Muscle of leg (tissue), 11 donors: ENCODE measurements around the gene SHLD2. TPM values are rescaled to one million over a fixed set of nuclear protein-coding genes. Genes with fewer than 3 reads are reported as not detected.
"Not testable (repeated sequence)": the region's sequence is repeated elsewhere in the genome, so short reads cannot be mapped to it uniquely, and the experiment has no call there.

Experiments used
- DNase-seq: peaks from one replicate; pipeline ENCODE4 v3.0.0; 2013
- H3K27ac ChIP-seq: one replicate; pipeline ENCODE4 v1.5.1; 2013; ENCODE audit warnings: mild to moderate bottlenecking, low read length, control low read depth
- H3K27me3 ChIP-seq: one replicate; pipeline ENCODE4 v1.6.1; 2013; ENCODE audit warnings: low read length; ENCODE audit not compliant: control insufficient read depth, insufficient read depth
- H3K36me3 ChIP-seq: one replicate; pipeline ENCODE4 v1.6.1; 2013; ENCODE audit warnings: low read length; ENCODE audit not compliant: control insufficient read depth, insufficient read depth
- H3K4me1 ChIP-seq: one replicate; pipeline ENCODE4 v1.6.1; 2013; ENCODE audit warnings: low read length; ENCODE audit not compliant: control insufficient read depth, insufficient read depth
- H3K4me3 ChIP-seq: one replicate; pipeline ENCODE4 v1.5.1; 2013; ENCODE audit warnings: low read length, control low read depth
- H3K9me3 ChIP-seq: replicated peaks from 2 replicates; pipeline ENCODE4 v1.6.1; 2013; ENCODE audit warnings: low read depth, low read length; ENCODE audit not compliant: control insufficient read depth
- WGBS: methylation state at CpG from one replicate; pipeline ENCODE4 v1.1.5; 2013; ENCODE audit warnings: missing lambda C conversion rate; ENCODE audit not compliant: insufficient coverage; 5-methylcytosine and 5-hydroxymethylcytosine counted together
- polyA plus RNA-seq, 8 donors: library from polyadenylated mRNA; unstranded; fragments of 120-200 nt; gene quantifications; one replicate each; pipeline versions ENCODE4 v1.2.1 to v1.2.3, GENCODE V29; 2013; ENCODE audit warnings: inconsistent platforms in 1 of 8, low replicate concordance in 1 of 8; ENCODE audit not compliant: insufficient read length in 8 of 8, insufficient read depth in 1 of 8
- total RNA-seq: library from RNA; stranded (reverse); fragments of 120-200 nt; gene quantifications from one replicate; pipeline ENCODE4 v1.2.4, GENCODE V29; 2013

SHLD2 gene
- total and polyA plus RNA-seq, 9 donors = 17.0 to 30.9 (median 22.1) TPM

GRCh38 chr10:87169857-87170256, 74.9 kb downstream of the SHLD2 start:
- not testable (repeated sequence) for H3K4me1 ChIP-seq, H3K9me3 ChIP-seq, H3K27ac ChIP-seq, H3K36me3 ChIP-seq, DNase-seq, H3K4me3 ChIP-seq, H3K27me3 ChIP-seq
- WGBS = 84% methylated on average over 3 of the region's 4 CpGs

- not testable (repeated sequence) for H3K4me1 ChIP-seq, DNase-seq, H3K27ac ChIP-seq, H3K4me3 ChIP-seq, H3K9me3 ChIP-seq, H3K27me3 ChIP-seq, H3K36me3 ChIP-seq
- WGBS = no CpG with 5 or more reads among the region's 4 CpGs
Observed at GRCh38 chr10:87170705-87171104, 75.7 kb downstream of the SHLD2 start.

GRCh38 chr10:87171670-87172069, 76.7 kb downstream of the SHLD2 start:
- not testable (repeated sequence) for H3K36me3 ChIP-seq, DNase-seq, H3K27me3 ChIP-seq, H3K4me1 ChIP-seq, H3K27ac ChIP-seq, H3K9me3 ChIP-seq, H3K4me3 ChIP-seq
- no CpG with 5 or more reads among the region's 1 CpG for WGBS

GRCh38 chr10:87172178-87172577, 77.2 kb downstream of the SHLD2 start:
- not testable (repeated sequence) for H3K36me3 ChIP-seq, H3K27ac ChIP-seq, H3K4me3 ChIP-seq, H3K27me3 ChIP-seq, DNase-seq, H3K4me1 ChIP-seq, H3K9me3 ChIP-seq

GRCh38 chr10:87177587-87177986, 82.6 kb downstream of the SHLD2 start:
- H3K4me3 ChIP-seq, H3K9me3 ChIP-seq, H3K36me3 ChIP-seq, H3K27ac ChIP-seq, DNase-seq, H3K4me1 ChIP-seq, H3K27me3 ChIP-seq: not testable (repeated sequence)
- WGBS = no CpG with 5 or more reads among the region's 3 CpGs

GRCh38 chr10:87184421-87184820, 89.4 kb downstream of the SHLD2 start:
- not testable (repeated sequence) for H3K4me1 ChIP-seq, H3K27ac ChIP-seq, H3K27me3 ChIP-seq, H3K4me3 ChIP-seq, H3K36me3 ChIP-seq, H3K9me3 ChIP-seq
- WGBS = 68% methylated on average over 5 of the region's 6 CpGs
- peak; percentile 5 for DNase-seq

GRCh38 chr10:87186016-87186415, 91.0 kb downstream of the SHLD2 start:
- not testable (repeated sequence) for H3K4me1 ChIP-seq, DNase-seq, H3K4me3 ChIP-seq, H3K9me3 ChIP-seq, H3K36me3 ChIP-seq, H3K27ac ChIP-seq, H3K27me3 ChIP-seq
- no CpG with 5 or more reads among the region's 4 CpGs for WGBS

GRCh38 chr10:87187573-87187972, 92.6 kb downstream of the SHLD2 start:
- H3K4me3 ChIP-seq, H3K27me3 ChIP-seq, DNase-seq, H3K36me3 ChIP-seq, H3K9me3 ChIP-seq, H3K4me1 ChIP-seq, H3K27ac ChIP-seq: not testable (repeated sequence)
- no CpG with 5 or more reads among the region's 3 CpGs for WGBS

GRCh38 chr10:87191841-87192240, 96.8 kb downstream of the SHLD2 start:
- not testable (repeated sequence) for DNase-seq, H3K9me3 ChIP-seq
- 100% methylated on average over 1 of the region's 3 CpGs for WGBS

GRCh38 chr10:87200924-87201323, 105.9 kb downstream of the SHLD2 start:
- not testable (repeated sequence) for H3K4me3 ChIP-seq, H3K9me3 ChIP-seq, H3K4me1 ChIP-seq, H3K27ac ChIP-seq, H3K27me3 ChIP-seq, H3K36me3 ChIP-seq
- DNase-seq = peak; percentile 71
- 50% methylated on average over 1 of the region's 6 CpGs for WGBS

More at GRCh38 chr10:87191841-87192240, 96.8 kb downstream of the SHLD2 start:
- not testable (repeated sequence) for H3K36me3 ChIP-seq, H3K27me3 ChIP-seq, H3K4me1 ChIP-seq, H3K4me3 ChIP-seq, H3K27ac ChIP-seq

- not testable (repeated sequence) for H3K9me3 ChIP-seq, H3K36me3 ChIP-seq, DNase-seq, H3K4me3 ChIP-seq, H3K27ac ChIP-seq, H3K27me3 ChIP-seq, H3K4me1 ChIP-seq
- no CpG with 5 or more reads among the region's 4 CpGs for whole genome bisulfite sequencing
Observed at GRCh38 chr10:87204801-87205200, 109.8 kb downstream of the SHLD2 start.
